A549 (cell line): ENCODE measurements around the gene NXNL1. TPM values are rescaled to one million over a fixed set of nuclear protein-coding genes. Genes with fewer than 3 reads are reported as not detected.
A peak's percentile ranks its signal among the peaks of the same experiment; 100 is the strongest.

ENCODE experiments used
- ATAC-seq, 2 experiments: fragments of 200-7000 bp in 1 of 2; fragments of >200 bp in 1 of 2; cut with Nextera tagmentation in 1 of 2; cut with Tn5 transposase in 1 of 2; 3 replicates each; pipeline versions ENCODE4 v1.8.0 to v1.9.1; 2018 to 2020; ENCODE audit warnings: mild to moderate bottlenecking in 1 of 2, moderate library complexity in 1 of 2
- CTCF ChIA-PET: fragments of 300-600 bp; sonication (Branson Sonifier 250); formaldehyde crosslinking; extraction: SDS; loops from one replicate; lab custom pipeline; 2021; ENCODE audit warnings: antibody characterized with exemption, inconsistent platforms; lab: Yijun Ruan, JAX
- POLR2A ChIA-PET: fragments of 350-600 bp; formaldehyde crosslinking; extraction: SDS; loops from one replicate; lab custom pipeline; 2021; ENCODE audit warnings: antibody characterized with exemption, inconsistent platforms; lab: Yijun Ruan, JAX
- DNase-seq, 2 experiments: peaks; one replicate each; pipeline versions ENCODE4 v3.0.0 to v3.0.0-alpha.2; 2011 to 2016; ENCODE audit warnings: low read depth in 1 of 2, low spot score in 1 of 2
- FAIRE-seq: peaks from 2 replicates; lab custom pipeline; 2011; peaks lifted over from hg19 to GRCh38; lab: Jason Lieb, UNC
- H3K27ac ChIP-seq, 2 experiments: fragments of >200 bp; sonication (Bioruptor Twin); formaldehyde crosslinking; 3 replicates each; pipeline ENCODE4 v1.5.1; 2016 to 2017
- H3K4me1 ChIP-seq: fragments of >200 bp; sonication (Bioruptor Twin); formaldehyde crosslinking; 3 replicates; pipeline ENCODE4 v1.6.1; 2016
- H3K4me2 ChIP-seq: fragments of >200 bp; sonication (Bioruptor Twin); formaldehyde crosslinking; 3 replicates; pipeline ENCODE4 v1.6.1; 2016
- H3K4me3 ChIP-seq: fragments of >200 bp; sonication (Bioruptor Twin); formaldehyde crosslinking; 3 replicates; pipeline ENCODE4 v1.5.1; 2016
- H3K9me3 ChIP-seq: fragments of >200 bp; sonication (Bioruptor Twin); formaldehyde crosslinking; 3 replicates; pipeline ENCODE4 v1.6.1; 2016
- CBX2 ChIP-seq: fragments of 200-600 bp; sonication (generic); IDR thresholded peaks from 2 replicates; pipeline ENCODE4 v1.6.1; 2016; ENCODE audit warnings: low read depth, mild to moderate bottlenecking, borderline replicate concordance
- CHD2 ChIP-seq: fragments of 150-350 bp; IDR thresholded peaks from 2 replicates; pipeline ENCODE4 v1.6.1; 2014; ENCODE audit warnings: low read length; ENCODE audit not compliant: partially characterized antibody
- E2F6 ChIP-seq: IDR thresholded peaks from 2 replicates; pipeline ENCODE4 v1.6.1; 2012; ENCODE audit warnings: low read depth, borderline replicate concordance
- EHMT2 ChIP-seq: fragments of 200-600 bp; sonication (generic); IDR thresholded peaks from 2 replicates; pipeline ENCODE4 v1.6.1; 2016; ENCODE audit warnings: antibody characterized with exemption, low read depth, mild to moderate bottlenecking, moderate library complexity
- FOSL2 ChIP-seq, 2 experiments: fragments of 450-650 bp in 1 of 2; fragments of >200 bp in 1 of 2; sonication (Bioruptor Twin) in 1 of 2; formaldehyde crosslinking; IDR thresholded peaks; 2 replicates each; pipeline versions ENCODE4 v1.5.0 to v1.6.1; 2016 to 2020; ENCODE audit warnings: mild to moderate bottlenecking in 1 of 2, moderate library complexity in 1 of 2
- HOXA7 ChIP-seq: fragments of 250-450 bp; sonication (Bioruptor Pico); IDR thresholded peaks from 2 replicates; pipeline ENCODE4 v1.5.0; 2020; ENCODE audit warnings: mild to moderate bottlenecking, moderate library complexity
- KDM1A ChIP-seq: fragments of 200-600 bp; sonication (generic); IDR thresholded peaks from 2 replicates; pipeline ENCODE4 v1.6.1; 2016; ENCODE audit warnings: low read depth, mild to moderate bottlenecking
- MAFK ChIP-seq: fragments of 450-650 bp; IDR thresholded peaks from 2 replicates; pipeline ENCODE4 v1.6.1; 2014; ENCODE audit not compliant: partially characterized antibody
- MAZ ChIP-seq: fragments of 150-350 bp; IDR thresholded peaks from 2 replicates; pipeline ENCODE4 v1.6.1; 2014; ENCODE audit warnings: antibody characterized with exemption, low read depth, low read length, borderline replicate concordance
- NR3C1 ChIP-seq: fragments of >200 bp; sonication (Bioruptor Twin); formaldehyde crosslinking; IDR thresholded peaks from 3 replicates; pipeline ENCODE4 v1.6.1; 2017
- RARB ChIP-seq: fragments of 250-450 bp; sonication (Bioruptor Pico); IDR thresholded peaks from 2 replicates; pipeline ENCODE4 v1.8.0; 2021; ENCODE audit warnings: mild to moderate bottlenecking, moderate library complexity
- RCOR1 ChIP-seq: fragments of 150-350 bp; IDR thresholded peaks from 2 replicates; pipeline ENCODE4 v1.6.1; 2014; ENCODE audit warnings: antibody characterized with exemption, low read length, low read depth
- RFX5 ChIP-seq: fragments of 450-650 bp; IDR thresholded peaks from 2 replicates; pipeline ENCODE4 v1.7.1; 2014; ENCODE audit warnings: antibody characterized with exemption, mild to moderate bottlenecking, moderate library complexity
- TP53 ChIP-seq: fragments of 250-450 bp; sonication (Bioruptor Pico); IDR thresholded peaks from 2 replicates; pipeline ENCODE4 v1.5.0; 2021; ENCODE audit warnings: mild to moderate bottlenecking, moderate library complexity
- ZNF302 ChIP-seq: fragments of 250-450 bp; sonication (Bioruptor Pico); IDR thresholded peaks from 2 replicates; pipeline ENCODE4 v1.9.0; 2021; ENCODE audit warnings: inconsistent platforms, mild to moderate bottlenecking, moderate library complexity
- WGBS: methylation state at CpG from one replicate; pipeline ENCODE4 v1.1.6; 2017; ENCODE audit errors: missing lambda C conversion rate; 5-methylcytosine and 5-hydroxymethylcytosine counted together
- polyA plus RNA-seq, 4 experiments: library from polyadenylated mRNA; depleted of rRNA in 3 of 4; stranded (reverse); fragments of >200 nt; fragmentation: RNase III in 1 of 4; extraction: RNeasy Plus Mini Kit Qiagen cat#74134 plus additional on column Dnase treatment in 1 of 4; gene quantifications; 2 replicates in 3 of 4; 3 replicates in 1 of 4; pipeline ENCODE4 v1.2.3, GENCODE V29; 2011 to 2017
- TF ChIP-seq, protein P1 (sequence below): IDR thresholded peaks from 2 replicates; pipeline ENCODE4 v1.6.1; 2012
- TF ChIP-seq, protein P2 (sequence below): fragments of >200 bp; sonication (Bioruptor Twin); formaldehyde crosslinking; IDR thresholded peaks from 2 replicates; pipeline ENCODE4 v1.6.1; 2016
- TF ChIP-seq, protein P3 (sequence below): IDR thresholded peaks from 2 replicates; pipeline ENCODE4 v1.6.1; 2012
- TF ChIP-seq, protein P4 (sequence below): fragments of 200-600 bp; sonication (generic); IDR thresholded peaks from 2 replicates; pipeline ENCODE4 v1.6.1; 2016; ENCODE audit warnings: antibody characterized with exemption, mild to moderate bottlenecking, moderate library complexity

NXNL1 gene
- polyA plus RNA-seq, 2 of the 4 experiments (the other 2 are of a cell fraction): not detected

GRCh38 chr19:17451820-17452219 lies 8.9 kb downstream of the NXNL1 start:
- DNase-seq: no peak
- Histone ChIP-seq H3K27ac (no peak overlapping the region), H3K4me3 (no peak overlapping the region), H3K9me3 (no peaks in the 10 kb centered on the region), H3K4me2 (no peak overlapping the region), H3K4me1 (0 out of 3 replicates have a peak, but pooled peaks cover 6% of the 10 kb centered on the region)
- FAIRE-seq: no peak
- no peak for ATAC-seq
- TF ChIP-seq, protein P1, sequence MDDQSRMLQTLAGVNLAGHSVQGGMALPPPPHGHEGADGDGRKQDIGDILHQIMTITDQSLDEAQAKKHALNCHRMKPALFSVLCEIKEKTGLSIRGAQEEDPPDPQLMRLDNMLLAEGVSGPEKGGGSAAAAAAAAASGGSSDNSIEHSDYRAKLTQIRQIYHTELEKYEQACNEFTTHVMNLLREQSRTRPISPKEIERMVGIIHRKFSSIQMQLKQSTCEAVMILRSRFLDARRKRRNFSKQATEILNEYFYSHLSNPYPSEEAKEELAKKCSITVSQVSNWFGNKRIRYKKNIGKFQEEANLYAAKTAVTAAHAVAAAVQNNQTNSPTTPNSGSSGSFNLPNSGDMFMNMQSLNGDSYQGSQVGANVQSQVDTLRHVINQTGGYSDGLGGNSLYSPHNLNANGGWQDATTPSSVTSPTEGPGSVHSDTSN: no peak
- no peak for TF ChIP-seq NR3C1
- TF ChIP-seq E2F6: no peak
- TF ChIP-seq, protein P2, sequence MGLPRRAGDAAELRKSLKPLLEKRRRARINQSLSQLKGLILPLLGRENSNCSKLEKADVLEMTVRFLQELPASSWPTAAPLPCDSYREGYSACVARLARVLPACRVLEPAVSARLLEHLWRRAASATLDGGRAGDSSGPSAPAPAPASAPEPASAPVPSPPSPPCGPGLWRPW: no peak
- POLR2A ChIA-PET: no interaction called here
- 87% methylated on average over 4 of the region's 4 CpGs for WGBS
- CTCF ChIA-PET: interaction anchor here (0.8 to 1.3 kb wide), 3 partner anchors 11 to 62 kb away, joined by 3 to 4 read pairs (median 4); no protein-coding TSS in a partner anchor

- Histone ChIP-seq H3K27ac (0 out of 6 replicates have a peak overlapping the region, but pooled peaks of 1 of the 2 experiments have one; percentile 32), H3K4me1 (0 out of 3 replicates have a peak, but pooled peaks cover 6% of the 10 kb centered on the region), H3K4me2 (peak overlapping the region; percentile 36; the same call in 1 of the 3 replicates), H3K4me3 (no peak overlapping the region), H3K9me3 (no peaks in the 10 kb centered on the region)
- WGBS: 26% methylated on average over 7 of the region's 8 CpGs
- ChIA-PET POLR2A (no interaction called here), CTCF (interaction anchor here (0.6 to 0.9 kb wide), 2 partner anchors 16 to 162 kb away, joined by 3 read pairs; no protein-coding TSS in a partner anchor)
- TF ChIP-seq, protein P3, sequence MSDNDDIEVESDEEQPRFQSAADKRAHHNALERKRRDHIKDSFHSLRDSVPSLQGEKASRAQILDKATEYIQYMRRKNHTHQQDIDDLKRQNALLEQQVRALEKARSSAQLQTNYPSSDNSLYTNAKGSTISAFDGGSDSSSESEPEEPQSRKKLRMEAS: 0 out of 2 replicates have a peak, but pooled peaks have one; percentile 36
- TF ChIP-seq MAFK (peak; percentile 58), FOSL2 (IDR thresholded peaks at IDR 0.05) (no peak), FOSL2 (CRISPR knock-in tag; IDR thresholded peaks at IDR 0.05) (peak; percentile 72), KDM1A (no peak)
- TF ChIP-seq, protein P4, sequence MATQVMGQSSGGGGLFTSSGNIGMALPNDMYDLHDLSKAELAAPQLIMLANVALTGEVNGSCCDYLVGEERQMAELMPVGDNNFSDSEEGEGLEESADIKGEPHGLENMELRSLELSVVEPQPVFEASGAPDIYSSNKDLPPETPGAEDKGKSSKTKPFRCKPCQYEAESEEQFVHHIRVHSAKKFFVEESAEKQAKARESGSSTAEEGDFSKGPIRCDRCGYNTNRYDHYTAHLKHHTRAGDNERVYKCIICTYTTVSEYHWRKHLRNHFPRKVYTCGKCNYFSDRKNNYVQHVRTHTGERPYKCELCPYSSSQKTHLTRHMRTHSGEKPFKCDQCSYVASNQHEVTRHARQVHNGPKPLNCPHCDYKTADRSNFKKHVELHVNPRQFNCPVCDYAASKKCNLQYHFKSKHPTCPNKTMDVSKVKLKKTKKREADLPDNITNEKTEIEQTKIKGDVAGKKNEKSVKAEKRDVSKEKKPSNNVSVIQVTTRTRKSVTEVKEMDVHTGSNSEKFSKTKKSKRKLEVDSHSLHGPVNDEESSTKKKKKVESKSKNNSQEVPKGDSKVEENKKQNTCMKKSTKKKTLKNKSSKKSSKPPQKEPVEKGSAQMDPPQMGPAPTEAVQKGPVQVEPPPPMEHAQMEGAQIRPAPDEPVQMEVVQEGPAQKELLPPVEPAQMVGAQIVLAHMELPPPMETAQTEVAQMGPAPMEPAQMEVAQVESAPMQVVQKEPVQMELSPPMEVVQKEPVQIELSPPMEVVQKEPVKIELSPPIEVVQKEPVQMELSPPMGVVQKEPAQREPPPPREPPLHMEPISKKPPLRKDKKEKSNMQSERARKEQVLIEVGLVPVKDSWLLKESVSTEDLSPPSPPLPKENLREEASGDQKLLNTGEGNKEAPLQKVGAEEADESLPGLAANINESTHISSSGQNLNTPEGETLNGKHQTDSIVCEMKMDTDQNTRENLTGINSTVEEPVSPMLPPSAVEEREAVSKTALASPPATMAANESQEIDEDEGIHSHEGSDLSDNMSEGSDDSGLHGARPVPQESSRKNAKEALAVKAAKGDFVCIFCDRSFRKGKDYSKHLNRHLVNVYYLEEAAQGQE: no peak
- DNase-seq (peak in 1 of 2 experiments; percentile 73), ATAC-seq (no peak), FAIRE-seq (no peak)
Measured at GRCh38 chr19:17450264-17451075, 10.3 kb downstream of the NXNL1 start.

DNA sequence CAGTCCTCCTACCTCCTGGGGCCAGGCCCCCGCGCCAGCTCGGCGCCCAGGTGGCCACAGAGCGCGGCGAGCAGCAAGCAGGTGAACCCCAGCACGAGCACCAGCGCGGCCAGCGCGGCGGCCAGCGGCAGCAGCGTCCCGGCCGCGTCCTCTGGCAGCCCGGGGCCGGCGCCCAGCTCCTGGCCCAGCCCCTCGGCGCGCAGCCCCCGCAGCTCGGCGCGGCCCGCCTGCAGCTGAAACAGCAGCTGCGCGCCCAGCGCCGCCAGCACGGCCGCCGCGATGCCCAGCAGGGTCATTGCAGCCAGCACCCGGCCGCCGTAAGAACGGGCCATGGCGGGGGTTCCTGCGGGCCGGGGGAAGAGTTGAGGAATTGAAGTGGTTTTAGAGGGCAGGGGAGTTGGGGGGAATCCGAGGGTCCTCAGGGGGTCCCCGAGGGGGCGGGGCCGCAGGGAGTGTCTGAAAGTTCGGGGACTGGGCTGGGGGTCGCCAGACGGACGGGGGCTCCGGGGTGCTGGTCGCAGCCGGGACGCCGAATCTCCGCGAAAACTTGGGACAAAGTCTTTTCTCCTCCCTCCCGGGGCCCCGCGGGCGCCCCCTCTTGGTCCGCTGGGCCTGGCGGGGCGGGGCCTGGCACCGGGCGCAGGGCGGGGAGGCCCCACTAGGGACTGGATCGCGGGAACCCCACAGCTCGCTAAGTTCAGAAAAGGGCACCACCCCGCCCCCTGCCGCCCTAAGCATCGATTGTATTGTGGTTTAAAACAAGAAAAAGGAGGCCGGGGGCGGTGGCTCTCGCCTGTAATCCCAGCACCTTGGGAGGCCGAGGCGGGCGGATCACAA lies 12.4 kb downstream of the NXNL1 start, which contains the start of gene TMEM221:
Gene TMEM221, minus strand, starts transcription at position 538 of the 837 bp plus-strand sequence. Its CDS starts 206 bp downstream, at position 332.
- ChIA-PET POLR2A (interaction anchor here (1.0 kb wide), 2 partner anchors 23 to 29 kb away, joined by 3 read pairs; partner anchors contain the start of gene MVB12A), CTCF (interaction anchor here (0.5 to 2.2 kb wide), 17 partner anchors 8 to 761 kb away, joined by 3 to 13 read pairs (median 4); partner anchors contain the start of genes CCDC194, MVB12A and NXNL1)
- 0 out of 3 replicates have a peak, but pooled peaks cover 6% of the 10 kb centered on the region for H3K4me1 ChIP-seq
- peak within 1 kb of the TSS; percentile 50 for H3K4me3 ChIP-seq
- DNase-seq (peak; percentile 55 to 66), FAIRE-seq (no peak), ATAC-seq (peak; percentile 78 to 88)
- peak within 1 kb of the TSS; percentile 71 for H3K4me2 ChIP-seq
- H3K9me3 ChIP-seq: no peaks in the 10 kb centered on the region
- peak within 1 kb of the TSS; percentile 58 to 85 for H3K27ac ChIP-seq
- 3% methylated on average over 13 of the region's 81 CpGs for WGBS
- TF ChIP-seq HOXA7 (CRISPR knock-in tag) (no peak), RFX5 (no peak), FOSL2 (IDR thresholded peaks at IDR 0.05) (no peak), FOSL2 (CRISPR knock-in tag; IDR thresholded peaks at IDR 0.05) (no peak), EHMT2 (no peak), TP53 (CRISPR knock-in tag) (no peak), CHD2 (no peak), RCOR1 (no peak), MAZ (no peak), ZNF302 (CRISPR knock-in tag) (no peak), RARB (CRISPR knock-in tag) (no peak), E2F6 (no peak), CBX2 (no peak)
